HG02642 (cell line): ENCODE measurements around the gene ATP11A.
"Not testable (repeated sequence)": the region's sequence is repeated elsewhere in the genome, so short reads cannot be mapped to it uniquely, and the experiment has no call there.

Experiments
- ATAC-seq: cut with Tn5 transposase; IDR thresholded peaks from one replicate; pipeline ENCODE4 v1.9.1; 2021; ENCODE audit warnings: mild to moderate bottlenecking; ENCODE audit not compliant: unreplicated experiment, poor library complexity

ATP11A gene

GRCh38 chr13:112883241-112883945 lies 193.6 kb downstream of the ATP11A start:
- no peak for ATAC-seq

- not testable (repeated sequence) for ATAC-seq
These were observed 194.9 kb downstream of the ATP11A start for GRCh38 chr13:112884700-112885099.

DNA sequence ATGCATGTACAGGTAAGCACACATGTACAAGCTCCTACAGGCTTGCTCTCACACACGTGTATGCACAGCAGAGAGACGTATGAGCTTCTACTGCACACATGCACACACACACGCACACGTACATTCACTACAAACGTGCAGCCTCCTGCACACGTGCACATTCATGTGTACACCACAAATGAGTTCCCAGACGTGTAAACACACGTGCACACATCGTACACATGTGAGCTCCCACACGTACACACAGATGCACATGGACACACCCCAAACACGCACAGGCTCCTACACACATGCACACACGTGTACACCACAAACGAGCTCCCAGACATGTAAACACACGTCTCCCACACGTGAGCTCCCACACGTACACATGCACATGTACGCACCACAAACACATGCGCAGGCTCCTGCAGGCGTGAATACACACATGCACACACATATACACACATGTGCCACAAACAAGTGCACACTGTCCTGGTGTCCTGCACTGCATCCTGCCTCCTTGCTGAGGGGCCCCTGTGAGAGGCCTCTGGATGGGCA lies 195.5 kb downstream of the ATP11A start:
- ATAC-seq: no peak

GRCh38 chr13:112885782-112886268 lies 196.0 kb downstream of the ATP11A start:
- ATAC-seq: no peak

GRCh38 chr13:112887151-112887550 lies 197.3 kb downstream of the ATP11A start:
- no peak for ATAC-seq

DNA sequence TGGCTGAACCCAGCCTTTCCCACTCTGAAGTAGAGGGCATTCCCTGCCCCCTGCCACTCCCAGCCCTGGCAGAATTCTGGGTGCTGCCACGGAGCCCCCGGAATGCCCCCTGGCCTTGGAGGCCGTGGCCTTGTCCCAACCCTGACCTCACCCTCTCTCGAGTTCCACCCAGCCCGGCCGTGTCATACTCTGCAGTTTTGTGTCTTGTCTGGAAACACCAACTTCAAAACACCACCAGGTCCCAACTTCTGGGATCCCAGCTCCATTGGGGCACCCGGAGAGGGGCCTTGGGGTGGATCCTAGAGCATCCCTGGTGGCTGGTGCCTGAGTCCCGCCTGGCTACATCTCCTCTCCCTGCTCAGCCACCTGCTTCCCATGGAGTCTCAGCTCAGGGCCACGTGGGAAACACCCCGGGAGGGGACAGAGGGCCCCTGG lies 197.7 kb downstream of the ATP11A start:
- no peak for ATAC-seq

DNA sequence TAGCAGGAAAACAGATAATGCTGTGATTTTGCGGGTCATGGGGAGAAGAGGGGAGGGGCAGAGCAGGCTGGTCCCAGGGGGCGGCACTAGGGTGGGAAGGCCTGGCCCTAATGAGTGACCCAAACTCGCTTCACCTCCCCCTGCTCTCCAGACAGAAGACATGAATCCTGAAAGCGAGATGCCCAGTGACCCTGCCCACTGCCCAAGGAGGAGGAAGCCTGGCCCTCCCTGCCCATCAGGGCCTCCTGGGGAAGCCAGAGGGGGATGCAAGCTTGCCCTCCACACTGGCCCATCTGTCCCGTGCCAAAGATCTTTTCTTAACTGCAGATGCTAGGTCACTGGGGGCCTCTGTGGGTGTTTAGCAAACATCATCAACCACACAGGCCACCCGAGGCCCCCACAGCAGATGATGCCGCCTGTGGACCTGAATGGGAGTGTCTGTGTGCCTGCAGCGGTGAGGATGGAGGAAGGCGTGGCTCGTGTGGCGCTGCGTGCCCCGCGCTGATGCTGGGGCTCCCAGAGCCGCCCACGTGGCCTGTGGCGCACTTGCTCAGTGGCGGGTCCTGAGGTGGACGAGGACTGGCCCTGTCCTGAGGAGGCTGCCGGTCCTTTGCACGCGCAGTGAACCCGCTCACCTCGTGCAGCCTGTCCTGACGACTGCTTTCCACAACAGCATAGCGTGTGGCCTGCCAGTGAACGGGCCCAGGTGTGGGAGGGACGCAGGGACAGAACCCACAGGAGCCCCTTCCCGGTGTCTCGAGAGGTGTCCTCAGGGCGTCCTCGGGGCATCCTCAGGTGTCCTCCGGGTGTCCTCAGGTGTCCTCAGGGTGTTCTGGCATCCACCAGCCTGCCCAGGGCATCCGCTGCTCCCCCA lies 198.6 kb downstream of the ATP11A start:
- no peak for ATAC-seq

DNA sequence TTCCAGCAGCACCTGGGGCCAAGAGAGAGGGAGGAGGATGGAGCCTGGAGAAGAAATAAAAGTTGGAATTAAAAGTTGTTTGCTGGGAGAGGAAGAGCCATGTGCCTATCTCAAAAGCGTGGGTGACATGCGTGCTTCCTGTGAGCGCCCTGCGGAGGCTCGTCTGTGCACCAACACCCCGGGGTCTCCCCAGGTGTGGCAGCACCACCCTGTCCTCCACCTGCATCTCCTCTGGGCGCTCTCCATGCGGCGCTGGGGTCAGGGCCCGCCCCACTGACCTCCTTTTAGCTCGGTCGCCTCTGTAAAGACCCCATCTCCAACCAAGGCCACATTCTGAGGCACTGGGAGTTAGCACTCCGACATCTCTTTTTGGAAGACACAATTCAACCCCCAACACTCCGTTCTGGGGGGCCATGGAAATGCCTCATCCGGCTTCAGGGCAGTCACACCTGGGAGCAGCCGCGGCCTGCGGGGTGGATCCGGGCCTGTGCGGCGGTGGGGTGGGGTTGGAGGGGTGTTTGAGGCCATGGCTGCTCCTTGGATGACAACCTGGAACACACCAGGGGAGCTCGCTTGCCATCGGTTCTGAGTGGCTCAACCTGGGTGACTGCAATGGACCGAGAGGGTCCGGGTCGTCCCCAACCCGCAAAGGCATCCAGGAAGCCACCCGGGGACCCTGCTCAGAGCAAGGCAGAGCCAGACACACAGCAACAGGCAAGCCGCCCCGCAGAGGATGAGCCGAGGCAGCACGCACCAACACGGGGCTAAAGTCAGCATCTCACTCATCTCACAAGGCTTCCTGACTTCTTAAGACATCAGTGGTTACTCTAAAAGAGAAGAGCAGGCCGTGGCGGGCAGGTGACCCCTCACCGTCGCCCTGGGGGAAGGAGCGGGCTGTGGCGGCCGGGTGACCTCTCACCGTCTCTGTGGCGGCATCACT lies 199.8 kb downstream of the ATP11A start:
- ATAC-seq: no peak

DNA sequence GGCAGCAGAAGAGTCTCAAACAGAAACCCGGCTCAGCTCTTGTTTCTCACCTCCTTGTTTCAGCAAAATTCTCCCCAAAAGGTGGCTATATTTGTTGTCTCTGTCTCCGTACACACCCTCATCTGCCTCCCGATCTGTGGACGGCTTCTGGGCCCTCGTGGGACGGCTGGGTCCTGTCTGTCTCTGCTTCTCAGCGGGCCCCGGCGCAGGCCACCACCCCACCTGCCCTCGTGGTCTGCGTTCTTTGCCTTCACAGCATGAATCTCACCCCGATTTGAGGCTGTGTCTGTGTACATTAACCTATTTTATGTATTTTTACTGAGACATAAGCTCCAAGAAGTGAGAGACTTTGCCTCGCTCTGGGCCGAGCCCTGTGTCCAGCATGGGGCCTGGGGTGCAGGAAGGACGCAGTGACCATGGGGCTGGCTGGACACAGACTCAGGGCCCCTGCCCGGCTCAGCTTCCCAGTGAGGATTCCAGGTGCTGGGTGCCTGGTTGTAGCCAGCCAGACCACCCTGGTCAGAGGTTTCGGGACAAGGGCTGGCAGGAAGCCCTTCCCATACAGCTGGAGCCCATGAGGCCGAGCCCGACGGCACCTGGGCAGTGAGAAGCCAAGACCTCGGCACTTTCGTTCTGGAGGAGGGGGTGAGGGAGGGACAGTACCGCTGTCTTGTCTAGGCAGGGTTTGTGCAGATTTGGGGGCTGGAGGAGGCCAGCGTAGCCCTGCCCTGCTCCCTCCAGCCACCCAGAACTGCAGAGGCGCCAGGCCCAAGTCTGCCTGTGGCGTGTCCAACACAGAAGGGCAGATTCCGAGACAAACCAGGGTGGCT lies 200.7 kb downstream of the ATP11A start:
- ATAC-seq: no peak

DNA sequence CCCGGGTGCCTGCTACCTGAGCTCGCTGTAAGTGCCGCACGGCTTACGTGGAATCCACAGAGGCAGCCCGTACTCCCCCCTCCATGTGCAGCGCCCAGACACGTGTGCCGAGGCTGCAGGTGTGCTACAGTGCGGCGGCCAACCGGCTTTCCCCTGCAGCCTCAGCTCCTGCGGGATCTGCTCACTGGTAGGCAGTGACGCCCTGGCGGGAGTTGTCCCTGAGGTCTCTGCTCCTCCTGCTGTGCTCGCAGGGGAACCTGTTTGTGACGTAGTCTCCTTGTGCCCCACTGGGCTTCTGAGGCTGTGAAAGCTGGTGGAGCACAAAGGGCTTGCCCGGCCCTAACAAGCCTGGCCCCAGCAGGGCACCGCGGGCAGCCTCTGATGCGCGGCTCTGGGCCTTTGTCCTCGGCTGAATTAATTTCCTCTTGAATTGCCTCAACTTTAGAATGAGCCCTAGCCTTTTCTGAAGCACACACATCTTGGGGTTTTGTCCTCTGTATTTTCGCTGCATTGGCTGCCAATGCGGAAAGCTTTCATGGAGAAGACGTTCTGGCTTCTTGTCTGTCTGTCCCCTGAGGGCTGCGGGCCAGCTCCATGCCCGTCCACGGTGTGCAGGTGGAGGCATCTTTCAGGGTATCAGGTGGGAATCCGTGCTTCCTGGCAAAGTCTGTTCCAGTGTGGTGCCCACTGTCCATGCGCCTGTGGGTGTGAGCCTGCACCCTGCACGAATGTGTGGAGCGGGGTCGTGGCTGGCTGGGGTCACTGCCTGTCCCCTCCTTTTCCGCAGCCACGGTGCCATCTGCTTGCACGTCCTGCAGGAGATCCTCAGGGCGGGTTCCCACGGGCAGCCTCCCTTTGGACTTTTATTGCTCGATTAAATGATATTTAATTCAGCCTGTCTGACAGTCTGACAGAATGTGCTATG lies 201.9 kb downstream of the ATP11A start:
- no peak for ATAC-seq

DNA sequence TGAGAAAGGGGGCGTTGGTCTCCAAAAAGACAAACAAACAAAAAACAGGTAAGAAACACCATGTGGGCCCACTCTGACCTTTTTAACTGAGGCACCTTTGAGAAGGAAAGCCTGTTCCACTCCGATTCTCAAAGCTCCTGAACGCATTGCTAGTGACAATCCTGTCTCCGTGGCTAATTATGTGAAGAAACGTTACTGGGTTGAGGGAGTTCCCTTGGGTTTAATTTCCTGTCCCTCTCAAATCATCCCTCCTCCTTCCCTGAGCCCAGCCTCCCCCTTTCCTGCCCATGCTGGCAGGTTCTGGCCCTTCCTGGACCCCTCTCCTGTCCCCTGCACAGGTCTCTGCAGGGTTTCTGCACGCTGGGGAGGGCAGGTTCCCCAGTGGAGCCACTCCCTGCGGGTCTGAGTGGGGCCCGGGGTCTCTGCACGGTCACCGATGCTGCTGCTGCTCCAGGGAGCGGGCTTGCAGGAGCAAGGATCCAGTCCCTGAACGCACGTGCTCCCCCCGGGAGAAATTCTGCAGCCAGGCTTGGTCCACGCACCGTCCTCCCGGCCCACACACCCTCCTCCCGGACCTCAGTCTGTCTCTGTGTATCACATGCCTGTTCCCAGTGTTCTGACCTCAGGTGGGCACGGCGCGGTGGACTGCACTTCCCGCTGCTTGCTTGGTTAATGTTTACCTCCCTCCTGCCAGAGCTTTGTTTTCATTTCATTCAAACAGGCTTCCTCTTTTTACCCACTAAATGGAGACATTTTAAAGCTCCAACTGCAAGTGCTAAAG lies 202.8 kb downstream of the ATP11A start:
- no peak for ATAC-seq

- no peak for ATAC-seq
These were observed 203.3 kb downstream of the ATP11A start for GRCh38 chr13:112893207-112893569.

DNA sequence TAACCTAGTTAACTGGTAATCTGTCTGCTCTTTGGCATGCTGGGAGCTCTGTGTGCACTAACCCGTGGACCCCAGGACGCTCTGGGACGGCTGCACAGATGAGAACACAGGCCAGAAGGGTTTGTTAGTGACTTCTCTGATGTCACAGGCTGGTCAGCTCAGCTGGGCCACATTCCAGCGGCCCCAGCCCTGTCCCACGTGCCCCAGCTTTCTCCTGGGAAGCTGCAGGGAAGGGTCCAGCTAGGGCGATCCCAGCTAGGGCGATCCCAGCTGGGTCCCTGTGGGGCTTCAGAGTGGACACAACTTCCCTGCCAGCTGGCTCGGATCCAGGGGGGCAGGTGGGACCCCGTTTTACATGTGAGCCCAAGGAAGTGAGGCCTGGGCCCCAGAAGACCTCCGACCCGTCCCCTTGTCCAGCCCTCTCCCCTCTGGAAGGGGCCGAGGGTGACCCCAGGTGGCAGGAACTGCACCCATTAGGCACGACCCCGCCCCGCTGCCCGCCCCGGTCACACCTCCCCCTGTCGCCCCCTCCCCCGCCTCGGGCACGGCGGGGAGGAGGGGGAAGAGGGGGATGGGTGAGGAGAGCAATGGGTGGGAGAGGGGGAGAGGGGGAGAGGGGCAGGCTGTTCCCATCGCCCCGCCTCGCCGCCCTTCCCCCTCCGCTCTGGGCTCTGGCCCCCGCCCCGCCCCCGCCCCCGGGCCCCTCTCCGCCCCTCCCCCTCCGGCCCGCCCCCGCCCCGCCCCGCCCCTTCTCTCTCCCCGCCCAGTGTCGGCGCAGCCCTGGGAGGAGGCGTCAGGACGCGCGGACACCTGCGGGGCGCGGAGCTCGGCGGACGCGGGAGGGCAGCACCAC lies 204.0 kb downstream of the ATP11A start:
- peak; percentile 57 for ATAC-seq

GRCh38 chr13:112894423-112894672 lies 204.5 kb downstream of the ATP11A start:
- no peak for ATAC-seq

DNA sequence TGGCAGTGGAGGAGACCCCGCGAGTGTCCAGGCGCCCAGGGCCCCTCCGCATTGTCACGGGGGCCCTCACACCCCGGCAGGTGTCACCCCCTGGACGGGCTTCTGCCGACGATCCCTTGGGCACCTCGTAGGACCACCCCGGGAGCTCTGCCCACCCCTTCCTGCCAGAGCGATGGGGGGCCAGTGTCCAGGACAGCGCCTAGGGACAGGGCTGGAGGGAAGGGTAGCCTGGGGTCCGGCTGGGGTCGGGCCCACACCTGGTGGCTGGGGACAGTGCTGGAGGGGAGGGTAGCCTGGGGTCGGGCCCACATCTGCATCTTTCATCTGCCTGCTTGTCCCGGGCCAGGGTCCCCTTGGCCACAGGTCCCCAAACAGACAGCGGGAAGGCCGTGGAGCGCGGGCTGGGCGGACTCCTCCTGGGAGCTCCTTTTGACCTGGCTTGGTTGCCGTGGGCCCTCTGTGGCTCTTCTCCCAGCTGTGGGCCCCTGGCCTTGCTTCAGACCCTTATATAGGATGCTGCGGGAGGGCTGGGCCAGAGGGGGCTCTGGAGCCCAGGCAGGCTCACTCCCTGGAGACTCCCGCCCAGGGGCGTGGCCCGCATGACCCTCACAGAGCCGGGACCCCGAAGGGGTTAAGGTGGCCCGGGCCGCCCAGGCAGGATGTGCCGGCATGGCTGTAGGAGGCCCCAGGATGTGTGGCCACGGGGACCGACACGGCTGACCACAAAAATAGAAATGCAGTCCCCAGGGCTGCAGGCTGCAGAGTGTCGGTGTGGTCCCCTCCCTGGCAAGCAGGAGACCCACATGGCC lies 205.0 kb downstream of the ATP11A start:
- ATAC-seq: no peak
